Measurements from ENCODE around the gene PTPRT. TPM values are rescaled to one million over a fixed set of nuclear protein-coding genes. Genes with fewer than 3 reads are reported as not detected.

Gene PTPRT
- total and polyA plus RNA-seq, 2 of the 13 experiments (the other 11 are each of a cell fraction or from before 2014, with no cell fraction given) = under 0.01 to 0.09 TPM

DNA sequence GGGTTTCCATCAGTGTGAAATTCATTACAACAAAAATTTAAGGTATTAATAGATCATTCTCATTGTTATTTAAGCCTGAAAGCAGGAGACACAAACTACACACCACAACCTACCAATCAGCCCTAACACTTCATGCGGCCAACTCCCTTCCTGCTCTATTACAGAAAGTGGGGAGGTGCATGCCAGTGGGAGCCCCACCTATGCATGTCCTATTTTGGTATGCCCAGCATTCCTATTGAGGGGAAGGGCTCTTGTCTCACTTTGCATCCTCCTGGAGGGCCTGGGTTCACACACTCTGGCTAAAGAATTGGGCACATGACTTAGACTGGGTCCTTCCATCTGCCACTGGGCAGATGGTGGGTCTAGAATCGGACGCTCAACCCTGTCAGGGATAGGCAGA lies 450.0 kb downstream of the PTPRT start (continued):
- TF ChIP-seq, protein P1, sequence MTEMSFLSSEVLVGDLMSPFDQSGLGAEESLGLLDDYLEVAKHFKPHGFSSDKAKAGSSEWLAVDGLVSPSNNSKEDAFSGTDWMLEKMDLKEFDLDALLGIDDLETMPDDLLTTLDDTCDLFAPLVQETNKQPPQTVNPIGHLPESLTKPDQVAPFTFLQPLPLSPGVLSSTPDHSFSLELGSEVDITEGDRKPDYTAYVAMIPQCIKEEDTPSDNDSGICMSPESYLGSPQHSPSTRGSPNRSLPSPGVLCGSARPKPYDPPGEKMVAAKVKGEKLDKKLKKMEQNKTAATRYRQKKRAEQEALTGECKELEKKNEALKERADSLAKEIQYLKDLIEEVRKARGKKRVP (CRISPR knock-in tag; IDR thresholded peaks at IDR 0.05) = no peak

DNA sequence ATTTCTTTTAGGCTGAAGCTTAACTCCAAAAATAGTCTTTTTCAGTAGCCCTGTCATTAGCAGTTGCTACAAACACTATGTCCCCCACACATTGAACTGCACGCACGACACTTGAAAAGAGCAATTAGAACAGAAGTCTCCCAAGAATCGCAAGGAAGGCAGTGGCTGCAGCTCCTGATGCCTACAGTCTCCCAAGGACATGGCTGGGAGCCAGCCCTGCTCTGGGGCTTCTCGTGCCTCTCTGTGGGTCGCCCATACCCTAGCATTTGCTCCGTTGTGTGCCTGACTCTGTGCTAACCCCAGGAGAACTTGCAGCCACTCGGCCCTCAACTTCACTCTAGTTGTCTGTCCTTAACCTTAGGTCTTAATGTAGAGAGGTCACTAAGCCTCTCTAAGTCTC lies 454.2 kb downstream of the PTPRT start:
- no TSS peak for BruUV-seq (replicated peaks)
- Histone ChIP-seq H3K27me3 (ENCODE audit: control insufficient read depth in 1 of 2, insufficient read depth in 2 of 2, low read length in 2 of 2) (no peaks in the 10 kb centered on the region), H3K79me2 (ENCODE audit: insufficient read depth, low read length) (no peaks in the 10 kb centered on the region), H3K4me1 (ENCODE audit: insufficient read depth, low read length) (no peaks in the 10 kb centered on the region), H3K4me2 (ENCODE audit: low read depth, low read length) (no peak overlapping the region), H2AFZ (ENCODE audit: low read length) (no peak overlapping the region), H3K9me3 (ENCODE audit: low read length) (peaks cover 94% of the 10 kb centered on the region), H3K36me3 (replicated peaks in 1 of 2; ENCODE audit: control insufficient read depth in 1 of 2, insufficient read depth in 2 of 2, low read length in 2 of 2) (no peaks in the 10 kb centered on the region), H3K9ac (ENCODE audit: insufficient read depth, low read depth, low read length) (no peak overlapping the region), H3K27ac (ENCODE audit: extremely low read length, insufficient read depth, low read length) (no peak overlapping the region), H4K20me1 (ENCODE audit: insufficient read depth, low read length) (no peaks in the 10 kb centered on the region), H3K4me3 (replicated peaks in 1 of 3; ENCODE audit: insufficient read depth in 1 of 3, low read depth in 2 of 3, low read length in 3 of 3) (no peak overlapping the region)
- 6% methylated on average over 7 of the region's 7 CpGs for WGBS (ENCODE audit: low lambda C conversion rate)
- no peak for ATAC-seq
- ChIA-PET CTCF (ENCODE audit: low intra/inter-chr PET ratio, low total read pairs) (no interaction called here), POLR2A (no interaction called here)
- no peak for FAIRE-seq
- no peak for DNase-seq (ENCODE audit: low spot score)
- TF ChIP-seq ADNP (CRISPR knock-in tag; IDR thresholded peaks at IDR 0.05) (no peak), SIX4 (CRISPR knock-in tag; IDR thresholded peaks at IDR 0.05) (no peak), THAP11 (CRISPR knock-in tag; IDR thresholded peaks at IDR 0.05) (no peak), TOE1 (CRISPR knock-in tag; IDR thresholded peaks at IDR 0.05) (no peak), ZNF598 (CRISPR knock-in tag; IDR thresholded peaks at IDR 0.05; ENCODE audit: borderline replicate concordance) (no peak), HNRNPL (IDR thresholded peaks at IDR 0.05; ENCODE audit: low read depth, low read length) (no peak), HOXA7 (CRISPR knock-in tag; IDR thresholded peaks at IDR 0.05) (no peak), MZF1 (CRISPR knock-in tag; IDR thresholded peaks at IDR 0.05; ENCODE audit: borderline replicate concordance) (no peak), REXO4 (CRISPR knock-in tag; IDR thresholded peaks at IDR 0.05; ENCODE audit: borderline replicate concordance) (no peak)
- TF ChIP-seq, protein P2, sequence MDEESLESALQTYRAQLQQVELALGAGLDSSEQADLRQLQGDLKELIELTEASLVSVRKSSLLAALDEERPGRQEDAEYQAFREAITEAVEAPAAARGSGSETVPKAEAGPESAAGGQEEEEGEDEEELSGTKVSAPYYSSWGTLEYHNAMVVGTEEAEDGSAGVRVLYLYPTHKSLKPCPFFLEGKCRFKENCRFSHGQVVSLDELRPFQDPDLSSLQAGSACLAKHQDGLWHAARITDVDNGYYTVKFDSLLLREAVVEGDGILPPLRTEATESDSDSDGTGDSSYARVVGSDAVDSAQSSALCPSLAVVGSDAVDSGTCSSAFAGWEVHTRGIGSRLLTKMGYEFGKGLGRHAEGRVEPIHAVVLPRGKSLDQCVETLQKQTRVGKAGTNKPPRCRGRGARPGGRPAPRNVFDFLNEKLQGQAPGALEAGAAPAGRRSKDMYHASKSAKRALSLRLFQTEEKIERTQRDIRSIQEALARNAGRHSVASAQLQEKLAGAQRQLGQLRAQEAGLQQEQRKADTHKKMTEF (CRISPR knock-in tag; IDR thresholded peaks at IDR 0.05) = no peak
- TF ChIP-seq, protein P3, sequence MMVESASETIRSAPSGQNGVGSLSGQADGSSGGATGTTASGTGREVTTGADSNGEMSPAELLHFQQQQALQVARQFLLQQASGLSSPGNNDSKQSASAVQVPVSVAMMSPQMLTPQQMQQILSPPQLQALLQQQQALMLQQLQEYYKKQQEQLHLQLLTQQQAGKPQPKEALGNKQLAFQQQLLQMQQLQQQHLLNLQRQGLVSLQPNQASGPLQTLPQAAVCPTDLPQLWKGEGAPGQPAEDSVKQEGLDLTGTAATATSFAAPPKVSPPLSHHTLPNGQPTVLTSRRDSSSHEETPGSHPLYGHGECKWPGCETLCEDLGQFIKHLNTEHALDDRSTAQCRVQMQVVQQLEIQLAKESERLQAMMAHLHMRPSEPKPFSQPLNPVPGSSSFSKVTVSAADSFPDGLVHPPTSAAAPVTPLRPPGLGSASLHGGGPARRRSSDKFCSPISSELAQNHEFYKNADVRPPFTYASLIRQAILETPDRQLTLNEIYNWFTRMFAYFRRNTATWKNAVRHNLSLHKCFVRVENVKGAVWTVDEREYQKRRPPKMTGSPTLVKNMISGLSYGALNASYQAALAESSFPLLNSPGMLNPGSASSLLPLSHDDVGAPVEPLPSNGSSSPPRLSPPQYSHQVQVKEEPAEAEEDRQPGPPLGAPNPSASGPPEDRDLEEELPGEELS (CRISPR knock-in tag; IDR thresholded peaks at IDR 0.05) = no peak
- intact Hi-C loops (cut with micrococcal nuclease; ENCODE audit: unreplicated experiment) (no loop called here), in situ Hi-C loops (cut with HindIII; ENCODE audit: extremely low pct_ligation_motif_present, low pct_unique_long_range_greater_than_20kb) (no loop called here)
